HG03159 (cell line): ENCODE data around the gene FBXO3.
A peak's percentile ranks its signal among the peaks of the same experiment; 100 is the strongest.

Experiments
- ATAC-seq: cut with Tn5 transposase; IDR thresholded peaks from one replicate; pipeline ENCODE4 v1.9.1; 2021; ENCODE audit warnings: mild to moderate bottlenecking, moderate library complexity; ENCODE audit not compliant: unreplicated experiment

FBXO3 gene

GRCh38 chr11:33773404-33773986 lies 825 bp downstream of the FBXO3 start:
- peak; percentile 8 for ATAC-seq

GRCh38 chr11:33772870-33773269 lies 1.4 kb downstream of the FBXO3 start:
- no peak for ATAC-seq

- ATAC-seq = no peak
These were observed 2.0 kb downstream of the FBXO3 start for GRCh38 chr11:33772300-33772699.

GRCh38 chr11:33770236-33770635 lies 4.1 kb downstream of the FBXO3 start:
- no peak for ATAC-seq

GRCh38 chr11:33769542-33769941 lies 4.8 kb downstream of the FBXO3 start:
- ATAC-seq = no peak

GRCh38 chr11:33767624-33768023 lies 6.7 kb downstream of the FBXO3 start:
- no peak for ATAC-seq

GRCh38 chr11:33766085-33766484 lies 8.2 kb downstream of the FBXO3 start:
- ATAC-seq = no peak

GRCh38 chr11:33761471-33761870 lies 12.8 kb downstream of the FBXO3 start:
- peak; percentile 70 for ATAC-seq

- peak; percentile 94 for ATAC-seq
These were observed 20.9 kb downstream of the FBXO3 start for GRCh38 chr11:33753304-33753967.

- no peak for ATAC-seq
These were observed 22.4 kb downstream of the FBXO3 start for GRCh38 chr11:33751878-33752277.

- no peak for ATAC-seq
These were observed 26.3 kb downstream of the FBXO3 start for GRCh38 chr11:33747979-33748378.

- no peak for ATAC-seq
These were observed 31.0 kb downstream of the FBXO3 start for GRCh38 chr11:33743291-33743690.

GRCh38 chr11:33742249-33742851 lies 32.0 kb downstream of the FBXO3 start:
- ATAC-seq = no peak

GRCh38 chr11:33741806-33742205 lies 32.5 kb downstream of the FBXO3 start:
- no peak for ATAC-seq

- no peak for ATAC-seq
These were observed 36.9 kb downstream of the FBXO3 start for GRCh38 chr11:33737362-33737821.

GRCh38 chr11:33736148-33736812 lies 38.0 kb downstream of the FBXO3 start, which contains the start of gene CD59:
TSS of gene CD59 (minus strand) at chr11:33736423. CDS start at chr11:33722445, 13,978 bp downstream.
- peak; percentile 58 for ATAC-seq

- ATAC-seq = peak; percentile 54
These were observed 38.8 kb downstream of the FBXO3 start for GRCh38 chr11:33735271-33736147.

GRCh38 chr11:33734441-33735270 lies 39.7 kb downstream of the FBXO3 start:
- ATAC-seq = no peak

- ATAC-seq = no peak
These were observed 40.3 kb downstream of the FBXO3 start for GRCh38 chr11:33733980-33734379.
